HEK293 (cell line): Measurements from ENCODE around the gene GPR132.
A peak's percentile ranks its signal among the peaks of the same experiment; 100 is the strongest.

ENCODE experiments used
- BCL11A ChIP-seq: fragments of 450-650 bp; formaldehyde crosslinking; IDR thresholded peaks from 2 replicates; pipeline ENCODE4 v1.5.1; 2016; ENCODE audit warnings: low read depth, missing biosample characterization, missing genetic modification characterization
- ELK4 ChIP-seq: IDR thresholded peaks from 2 replicates; pipeline ENCODE4 v1.6.1; 2011; ENCODE audit warnings: mild to moderate bottlenecking, low read depth, low read length, borderline replicate concordance
- KLF9 ChIP-seq: fragments of 450-650 bp; formaldehyde crosslinking; IDR thresholded peaks from 2 replicates; pipeline ENCODE4 v1.5.1; 2016; ENCODE audit warnings: missing biosample characterization, missing genetic modification characterization, low read depth
- PRDM1 ChIP-seq: fragments of 450-650 bp; formaldehyde crosslinking; IDR thresholded peaks from 2 replicates; pipeline ENCODE4; 2016; ENCODE audit warnings: missing biosample characterization, missing genetic modification characterization
- PRDM2 ChIP-seq: fragments of 450-650 bp; formaldehyde crosslinking; IDR thresholded peaks from 2 replicates; pipeline ENCODE4 v1.5.1; 2016; ENCODE audit warnings: missing biosample characterization, missing genetic modification characterization, borderline replicate concordance
- ZBTB1 ChIP-seq: fragments of 450-650 bp; formaldehyde crosslinking; IDR thresholded peaks from 2 replicates; pipeline ENCODE4 v1.5.1; 2016; ENCODE audit warnings: missing biosample characterization, missing genetic modification characterization
- ZIC2 ChIP-seq: fragments of 450-650 bp; formaldehyde crosslinking; IDR thresholded peaks from 2 replicates; pipeline ENCODE4 v1.5.1; 2016; ENCODE audit warnings: missing biosample characterization, missing genetic modification characterization
- ZNF140 ChIP-seq: fragments of 450-650 bp; formaldehyde crosslinking; IDR thresholded peaks from 2 replicates; pipeline ENCODE4 v1.5.1; 2016; ENCODE audit warnings: missing biosample characterization, missing genetic modification characterization
- ZNF157 ChIP-seq: fragments of 450-650 bp; formaldehyde crosslinking; IDR thresholded peaks from 2 replicates; pipeline ENCODE4 v1.5.1; 2016; ENCODE audit warnings: missing biosample characterization, missing genetic modification characterization
- ZNF26 ChIP-seq: fragments of 450-650 bp; formaldehyde crosslinking; IDR thresholded peaks from 2 replicates; pipeline ENCODE4 v1.5.1; 2016; ENCODE audit warnings: missing biosample characterization, missing genetic modification characterization
- ZNF335 ChIP-seq: fragments of 450-650 bp; formaldehyde crosslinking; conservative IDR thresholded peaks from 2 replicates; pipeline ENCODE4 v1.5.1; 2016; ENCODE audit warnings: missing biosample characterization, missing genetic modification characterization
- ZNF362 ChIP-seq: fragments of 450-650 bp; formaldehyde crosslinking; IDR thresholded peaks from 2 replicates; pipeline ENCODE4 v1.5.1; 2016; ENCODE audit warnings: missing biosample characterization, missing genetic modification characterization
- ZNF366 ChIP-seq: fragments of 450-650 bp; formaldehyde crosslinking; conservative IDR thresholded peaks from 2 replicates; pipeline ENCODE4 v1.5.1; 2016; ENCODE audit warnings: missing biosample characterization, missing genetic modification characterization
- ZNF501 ChIP-seq: fragments of 450-650 bp; formaldehyde crosslinking; IDR thresholded peaks from 2 replicates; pipeline ENCODE4 v1.5.1; 2016; ENCODE audit warnings: missing biosample characterization, missing genetic modification characterization
- ZNF518A ChIP-seq: fragments of 450-650 bp; formaldehyde crosslinking; conservative IDR thresholded peaks from 2 replicates; pipeline ENCODE4 v1.5.1; 2016; ENCODE audit warnings: low read depth, missing biosample characterization, missing genetic modification characterization
- ZNF558 ChIP-seq: fragments of 450-650 bp; formaldehyde crosslinking; IDR thresholded peaks from 2 replicates; pipeline ENCODE4 v1.5.1; 2016; ENCODE audit warnings: missing biosample characterization, missing genetic modification characterization
- ZNF560 ChIP-seq: fragments of 450-650 bp; formaldehyde crosslinking; IDR thresholded peaks from 2 replicates; pipeline ENCODE4 v1.5.1; 2017; ENCODE audit warnings: missing biosample characterization, missing genetic modification characterization, borderline replicate concordance
- ZNF701 ChIP-seq: fragments of 450-650 bp; formaldehyde crosslinking; IDR thresholded peaks from 2 replicates; pipeline ENCODE4 v1.5.1; 2016; ENCODE audit warnings: missing biosample characterization, missing genetic modification characterization
- ZNF76 ChIP-seq: fragments of 450-650 bp; formaldehyde crosslinking; IDR thresholded peaks from 2 replicates; pipeline ENCODE4; 2016; ENCODE audit warnings: low read depth, missing biosample characterization, missing genetic modification characterization, borderline replicate concordance
- ZNF776 ChIP-seq: fragments of 450-650 bp; formaldehyde crosslinking; IDR thresholded peaks from 2 replicates; pipeline ENCODE4 v1.5.0; 2017; ENCODE audit warnings: missing biosample characterization, missing genetic modification characterization, borderline replicate concordance
- ZSCAN5A ChIP-seq: fragments of 450-650 bp; formaldehyde crosslinking; IDR thresholded peaks from 2 replicates; pipeline ENCODE4 v1.5.1; 2016; ENCODE audit warnings: missing biosample characterization, missing genetic modification characterization
- ZXDB ChIP-seq: fragments of 450-650 bp; formaldehyde crosslinking; IDR thresholded peaks from 2 replicates; pipeline ENCODE4 v1.5.1; 2016; ENCODE audit warnings: missing biosample characterization, missing genetic modification characterization

Gene GPR132

GRCh38 chr14:105026802-105027563 is 38.2 kb downstream of the GPR132 start (continued):
- TF ChIP-seq ZNF518A (tag by site-specific recombination) (no peak), PRDM1 (tag by site-specific recombination) (peak; percentile 28; the same call in 1 of the 2 replicates), ZNF701 (tag by site-specific recombination) (no peak), ZNF776 (tag by site-specific recombination) (no peak), ZSCAN5A (tag by site-specific recombination) (no peak), BCL11A (tag by site-specific recombination) (no peak), ZNF366 (tag by site-specific recombination) (peak; percentile 89), ZNF558 (no peak), ZNF157 (tag by site-specific recombination) (no peak), ZXDB (tag by site-specific recombination) (no peak), ZNF560 (tag by site-specific recombination) (no peak), ZNF76 (tag by site-specific recombination) (no peak), ELK4 (no peak), ZBTB1 (tag by site-specific recombination) (no peak), PRDM2 (tag by site-specific recombination) (no peak), ZNF501 (tag by site-specific recombination) (no peak), KLF9 (tag by site-specific recombination) (no peak), ZNF362 (tag by site-specific recombination) (no peak), ZIC2 (tag by site-specific recombination) (no peak), ZNF140 (tag by site-specific recombination) (no peak), ZNF335 (no peak), ZNF26 (no peak)
